Forelimb muscle (tissue), 1 donor: ENCODE data around the gene SLC27A4. TPM values are rescaled to one million over a fixed set of nuclear protein-coding genes. Genes with fewer than 3 reads are reported as not detected.

ENCODE experiments used
- DNase-seq: peaks from one replicate; pipeline ENCODE4 v3.0.0-alpha.2; 2013; ENCODE audit warnings: low read depth
- polyA plus RNA-seq: library from polyadenylated mRNA; unstranded; fragments of 120-200 nt; gene quantifications from one replicate; pipeline ENCODE4 v1.2.1, GENCODE V29; 2013; ENCODE audit not compliant: insufficient read length

The SLC27A4 gene
- polyA plus RNA-seq, 1 donor, result 11.9 TPM

GRCh38 chr9:128390813-128391711 is 50.7 kb downstream of the SLC27A4 start:
- DNase-seq, result no peak

GRCh38 chr9:128391956-128392301 is 51.6 kb downstream of the SLC27A4 start:
- DNase-seq, result no peak

- DNase-seq, result no peak
Measured at GRCh38 chr9:128392302-128393144, 52.2 kb downstream of the SLC27A4 start.

- no peak for DNase-seq
Measured at GRCh38 chr9:128393145-128393775, 52.9 kb downstream of the SLC27A4 start.

GRCh38 chr9:128393970-128394369 is 53.6 kb downstream of the SLC27A4 start:
- DNase-seq, result no peak

- no peak for DNase-seq
Measured at GRCh38 chr9:128394379-128395168, 54.2 kb downstream of the SLC27A4 start.

GRCh38 chr9:128396970-128397613 is 56.8 kb downstream of the SLC27A4 start:
- DNase-seq, result no peak

GRCh38 chr9:128397831-128398230 is 57.5 kb downstream of the SLC27A4 start:
- DNase-seq, result no peak

- no peak for DNase-seq
Measured at GRCh38 chr9:128399861-128400260, 59.5 kb downstream of the SLC27A4 start.

GRCh38 chr9:128404560-128404959 is 64.2 kb downstream of the SLC27A4 start:
- no peak for DNase-seq

GRCh38 chr9:128405077-128405779 is 64.9 kb downstream of the SLC27A4 start:
- DNase-seq, result no peak

GRCh38 chr9:128405780-128406171 is 65.4 kb downstream of the SLC27A4 start:
- DNase-seq, result no peak

- no peak for DNase-seq
Measured at GRCh38 chr9:128406848-128407391, 66.6 kb downstream of the SLC27A4 start.

GRCh38 chr9:128408963-128409431 is 68.7 kb downstream of the SLC27A4 start:
- DNase-seq, result no peak

- no peak for DNase-seq
Measured at GRCh38 chr9:128409450-128409849, 69.1 kb downstream of the SLC27A4 start.

- no peak for DNase-seq
Measured at GRCh38 chr9:128409978-128410377, 69.7 kb downstream of the SLC27A4 start.
